Astrocyte (in vitro differentiated cells and primary cell): Measurements from ENCODE around the gene AFAP1L2.

Experiments
- EZH2 ChIP-seq: IDR thresholded peaks from 2 replicates; pipeline ENCODE4 v1.6.1; 2012; ENCODE audit warnings: mild to moderate bottlenecking, low read length, inconsistent platforms; ENCODE audit not compliant: insufficient read depth
- TF ChIP-seq, protein P1 (sequence below): IDR thresholded peaks from 2 replicates; pipeline ENCODE4 v1.5.1; 2011; ENCODE audit warnings: low read depth, mild to moderate bottlenecking, inconsistent platforms, low read length, moderate library complexity; ENCODE audit not compliant: insufficient read depth

DNA sequence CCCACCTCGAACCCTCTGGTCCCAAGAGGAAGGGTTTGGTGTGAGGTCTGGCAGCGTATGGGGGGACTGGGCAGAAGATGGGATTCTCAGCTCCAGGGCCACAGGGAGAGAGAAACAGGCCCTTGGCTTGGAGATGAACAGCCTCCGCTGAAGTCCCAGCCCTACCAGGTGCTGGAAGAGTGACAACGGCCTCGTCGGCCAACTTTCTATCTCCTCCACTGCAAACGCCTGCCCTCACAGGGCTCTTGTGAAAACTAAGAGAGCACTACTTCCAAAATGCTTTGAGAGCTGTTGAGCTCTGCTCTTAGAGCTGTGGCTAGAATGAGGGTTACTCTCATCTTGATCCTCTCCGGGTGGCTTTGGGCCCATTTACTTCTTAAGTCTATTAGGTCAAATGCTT is 63.5 kb downstream of the AFAP1L2 start:
- TF ChIP-seq, protein P1, sequence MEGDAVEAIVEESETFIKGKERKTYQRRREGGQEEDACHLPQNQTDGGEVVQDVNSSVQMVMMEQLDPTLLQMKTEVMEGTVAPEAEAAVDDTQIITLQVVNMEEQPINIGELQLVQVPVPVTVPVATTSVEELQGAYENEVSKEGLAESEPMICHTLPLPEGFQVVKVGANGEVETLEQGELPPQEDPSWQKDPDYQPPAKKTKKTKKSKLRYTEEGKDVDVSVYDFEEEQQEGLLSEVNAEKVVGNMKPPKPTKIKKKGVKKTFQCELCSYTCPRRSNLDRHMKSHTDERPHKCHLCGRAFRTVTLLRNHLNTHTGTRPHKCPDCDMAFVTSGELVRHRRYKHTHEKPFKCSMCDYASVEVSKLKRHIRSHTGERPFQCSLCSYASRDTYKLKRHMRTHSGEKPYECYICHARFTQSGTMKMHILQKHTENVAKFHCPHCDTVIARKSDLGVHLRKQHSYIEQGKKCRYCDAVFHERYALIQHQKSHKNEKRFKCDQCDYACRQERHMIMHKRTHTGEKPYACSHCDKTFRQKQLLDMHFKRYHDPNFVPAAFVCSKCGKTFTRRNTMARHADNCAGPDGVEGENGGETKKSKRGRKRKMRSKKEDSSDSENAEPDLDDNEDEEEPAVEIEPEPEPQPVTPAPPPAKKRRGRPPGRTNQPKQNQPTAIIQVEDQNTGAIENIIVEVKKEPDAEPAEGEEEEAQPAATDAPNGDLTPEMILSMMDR: no peak
- TF ChIP-seq EZH2: no peak
